ENCODE results near the gene FXR2. TPM values are rescaled to one million over a fixed set of nuclear protein-coding genes. Genes with fewer than 3 reads are reported as not detected.

FXR2 gene
- total and polyA plus RNA-seq, 9 of the 15 experiments (the other 6 are each of a cell fraction or from before 2014, with no cell fraction given): 2.0 to 49.3 (median 24.5) TPM

DNA sequence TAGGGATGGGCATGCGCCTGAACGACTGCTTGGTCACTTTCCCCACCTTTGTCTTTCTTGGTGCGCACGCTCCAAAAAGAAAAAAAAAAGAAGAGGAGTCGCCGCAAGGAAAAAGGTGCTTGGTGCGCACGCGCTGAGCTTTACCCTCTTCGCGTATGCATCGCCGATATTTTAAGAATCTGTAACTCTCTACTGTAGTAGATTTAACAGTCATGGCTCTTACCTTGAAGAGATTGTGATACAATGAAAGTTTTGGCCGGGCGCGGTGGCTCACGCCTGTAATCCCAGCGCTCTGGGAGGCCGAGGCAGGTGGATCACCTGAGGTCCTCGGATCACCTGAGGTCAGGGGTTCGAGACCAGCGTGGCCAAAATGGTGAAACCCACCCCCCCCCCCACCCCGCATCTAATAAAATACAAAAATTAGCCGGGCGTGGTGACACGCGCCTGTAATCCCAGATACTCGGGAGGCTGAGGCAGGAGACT lies 609 bp upstream of the FXR2 start (continued):
- TF ChIP-seq, protein P1, sequence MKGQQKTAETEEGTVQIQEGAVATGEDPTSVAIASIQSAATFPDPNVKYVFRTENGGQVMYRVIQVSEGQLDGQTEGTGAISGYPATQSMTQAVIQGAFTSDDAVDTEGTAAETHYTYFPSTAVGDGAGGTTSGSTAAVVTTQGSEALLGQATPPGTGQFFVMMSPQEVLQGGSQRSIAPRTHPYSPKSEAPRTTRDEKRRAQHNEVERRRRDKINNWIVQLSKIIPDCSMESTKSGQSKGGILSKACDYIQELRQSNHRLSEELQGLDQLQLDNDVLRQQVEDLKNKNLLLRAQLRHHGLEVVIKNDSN (CRISPR knock-in tag; IDR thresholded peaks at IDR 0.05): no peak
- TF ChIP-seq ZNF507 (tag; conservative IDR thresholded peaks at IDR 0.05) (no peak), EP300 (IDR thresholded peaks at IDR 0.05; ENCODE audit: low read length) (no peak), C11orf30 (IDR thresholded peaks at IDR 0.05; ENCODE audit: low read depth) (no peak), ZNF384 (IDR thresholded peaks at IDR 0.05; ENCODE audit: low read depth, low read length) (peak; percentile 99), MEIS2 (IDR thresholded peaks at IDR 0.05; ENCODE audit: partially characterized antibody) (peak; percentile 86), POLR2A (conservative IDR thresholded peaks at IDR 0.05) (0 out of 2 replicates have a peak, but pooled peaks have one; percentile 43), XRCC4 (IDR thresholded peaks at IDR 0.05; ENCODE audit: extremely low read depth, insufficient read depth, insufficient read length) (no peak), PHB (CRISPR knock-in tag; IDR thresholded peaks at IDR 0.05) (no peak), YY1 (IDR thresholded peaks at IDR 0.05; ENCODE audit: borderline replicate concordance in 1 of 3, control insufficient read depth in 1 of 3, extremely low read depth in 1 of 3, insufficient read depth in 3 of 3, insufficient read length in 1 of 3, insufficient replicate concordance in 2 of 3, low read depth in 1 of 3, low read length in 2 of 3) (no peak), SIN3A (IDR thresholded peaks at IDR 0.05; ENCODE audit: borderline replicate concordance in 2 of 2, control insufficient read depth in 1 of 2, low read depth in 2 of 2, low read length in 2 of 2) (no peak), TEAD2 (tag; IDR thresholded peaks at IDR 0.05) (no peak), TCF3 (CRISPR knock-in tag; IDR thresholded peaks at IDR 0.05) (no peak), ZNF589 (CRISPR knock-in tag; IDR thresholded peaks at IDR 0.05; ENCODE audit: low read depth) (no peak), ZNF347 (CRISPR knock-in tag; IDR thresholded peaks at IDR 0.05; ENCODE audit: low read depth) (no peak), RBM22 (IDR thresholded peaks at IDR 0.05; ENCODE audit: low read depth, low read length, poor library complexity, severe bottlenecking) (no peak)
- TF ChIP-seq, protein P2, sequence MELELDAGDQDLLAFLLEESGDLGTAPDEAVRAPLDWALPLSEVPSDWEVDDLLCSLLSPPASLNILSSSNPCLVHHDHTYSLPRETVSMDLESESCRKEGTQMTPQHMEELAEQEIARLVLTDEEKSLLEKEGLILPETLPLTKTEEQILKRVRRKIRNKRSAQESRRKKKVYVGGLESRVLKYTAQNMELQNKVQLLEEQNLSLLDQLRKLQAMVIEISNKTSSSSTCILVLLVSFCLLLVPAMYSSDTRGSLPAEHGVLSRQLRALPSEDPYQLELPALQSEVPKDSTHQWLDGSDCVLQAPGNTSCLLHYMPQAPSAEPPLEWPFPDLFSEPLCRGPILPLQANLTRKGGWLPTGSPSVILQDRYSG (tag; conservative IDR thresholded peaks at IDR 0.05; ENCODE audit: low read depth): no peak
- TF ChIP-seq, protein P3, sequence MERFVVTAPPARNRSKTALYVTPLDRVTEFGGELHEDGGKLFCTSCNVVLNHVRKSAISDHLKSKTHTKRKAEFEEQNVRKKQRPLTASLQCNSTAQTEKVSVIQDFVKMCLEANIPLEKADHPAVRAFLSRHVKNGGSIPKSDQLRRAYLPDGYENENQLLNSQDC (CRISPR knock-in tag; IDR thresholded peaks at IDR 0.05): no peak
- TF ChIP-seq, protein P4, sequence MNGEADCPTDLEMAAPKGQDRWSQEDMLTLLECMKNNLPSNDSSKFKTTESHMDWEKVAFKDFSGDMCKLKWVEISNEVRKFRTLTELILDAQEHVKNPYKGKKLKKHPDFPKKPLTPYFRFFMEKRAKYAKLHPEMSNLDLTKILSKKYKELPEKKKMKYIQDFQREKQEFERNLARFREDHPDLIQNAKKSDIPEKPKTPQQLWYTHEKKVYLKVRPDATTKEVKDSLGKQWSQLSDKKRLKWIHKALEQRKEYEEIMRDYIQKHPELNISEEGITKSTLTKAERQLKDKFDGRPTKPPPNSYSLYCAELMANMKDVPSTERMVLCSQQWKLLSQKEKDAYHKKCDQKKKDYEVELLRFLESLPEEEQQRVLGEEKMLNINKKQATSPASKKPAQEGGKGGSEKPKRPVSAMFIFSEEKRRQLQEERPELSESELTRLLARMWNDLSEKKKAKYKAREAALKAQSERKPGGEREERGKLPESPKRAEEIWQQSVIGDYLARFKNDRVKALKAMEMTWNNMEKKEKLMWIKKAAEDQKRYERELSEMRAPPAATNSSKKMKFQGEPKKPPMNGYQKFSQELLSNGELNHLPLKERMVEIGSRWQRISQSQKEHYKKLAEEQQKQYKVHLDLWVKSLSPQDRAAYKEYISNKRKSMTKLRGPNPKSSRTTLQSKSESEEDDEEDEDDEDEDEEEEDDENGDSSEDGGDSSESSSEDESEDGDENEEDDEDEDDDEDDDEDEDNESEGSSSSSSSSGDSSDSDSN (IDR thresholded peaks at IDR 0.05; ENCODE audit: borderline replicate concordance in 1 of 2, low read depth in 2 of 2, low read length in 2 of 2): no peak
- TF ChIP-seq, protein P5, sequence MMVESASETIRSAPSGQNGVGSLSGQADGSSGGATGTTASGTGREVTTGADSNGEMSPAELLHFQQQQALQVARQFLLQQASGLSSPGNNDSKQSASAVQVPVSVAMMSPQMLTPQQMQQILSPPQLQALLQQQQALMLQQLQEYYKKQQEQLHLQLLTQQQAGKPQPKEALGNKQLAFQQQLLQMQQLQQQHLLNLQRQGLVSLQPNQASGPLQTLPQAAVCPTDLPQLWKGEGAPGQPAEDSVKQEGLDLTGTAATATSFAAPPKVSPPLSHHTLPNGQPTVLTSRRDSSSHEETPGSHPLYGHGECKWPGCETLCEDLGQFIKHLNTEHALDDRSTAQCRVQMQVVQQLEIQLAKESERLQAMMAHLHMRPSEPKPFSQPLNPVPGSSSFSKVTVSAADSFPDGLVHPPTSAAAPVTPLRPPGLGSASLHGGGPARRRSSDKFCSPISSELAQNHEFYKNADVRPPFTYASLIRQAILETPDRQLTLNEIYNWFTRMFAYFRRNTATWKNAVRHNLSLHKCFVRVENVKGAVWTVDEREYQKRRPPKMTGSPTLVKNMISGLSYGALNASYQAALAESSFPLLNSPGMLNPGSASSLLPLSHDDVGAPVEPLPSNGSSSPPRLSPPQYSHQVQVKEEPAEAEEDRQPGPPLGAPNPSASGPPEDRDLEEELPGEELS (CRISPR knock-in tag; IDR thresholded peaks at IDR 0.05; ENCODE audit: borderline replicate concordance): no peak
- TF ChIP-seq, protein P6, sequence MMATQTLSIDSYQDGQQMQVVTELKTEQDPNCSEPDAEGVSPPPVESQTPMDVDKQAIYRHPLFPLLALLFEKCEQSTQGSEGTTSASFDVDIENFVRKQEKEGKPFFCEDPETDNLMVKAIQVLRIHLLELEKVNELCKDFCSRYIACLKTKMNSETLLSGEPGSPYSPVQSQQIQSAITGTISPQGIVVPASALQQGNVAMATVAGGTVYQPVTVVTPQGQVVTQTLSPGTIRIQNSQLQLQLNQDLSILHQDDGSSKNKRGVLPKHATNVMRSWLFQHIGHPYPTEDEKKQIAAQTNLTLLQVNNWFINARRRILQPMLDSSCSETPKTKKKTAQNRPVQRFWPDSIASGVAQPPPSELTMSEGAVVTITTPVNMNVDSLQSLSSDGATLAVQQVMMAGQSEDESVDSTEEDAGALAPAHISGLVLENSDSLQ (IDR thresholded peaks at IDR 0.05): no peak

All from K562 (cell line).